HG03460 (cell line): ENCODE data around the gene IFT22.
"Not testable (repeated sequence)": the region's sequence is repeated elsewhere in the genome, so short reads cannot be mapped to it uniquely, and the experiment has no call there.

Experiments
- ATAC-seq: cut with Tn5 transposase; IDR thresholded peaks from one replicate; pipeline ENCODE4 v1.9.1; 2021; ENCODE audit not compliant: unreplicated experiment

Gene IFT22

GRCh38 chr7:101280912-101281311 lies 40.7 kb downstream of the IFT22 start:
- not testable (repeated sequence) for ATAC-seq

GRCh38 chr7:101278461-101279292 lies 42.9 kb downstream of the IFT22 start:
- no peak for ATAC-seq

- no peak for ATAC-seq
Measured at GRCh38 chr7:101277155-101277554, 44.5 kb downstream of the IFT22 start.

GRCh38 chr7:101273206-101273605 lies 48.4 kb downstream of the IFT22 start:
- no peak for ATAC-seq

GRCh38 chr7:101271021-101271420 lies 50.6 kb downstream of the IFT22 start:
- ATAC-seq = no peak

- ATAC-seq = no peak
Measured at GRCh38 chr7:101269664-101270063, 51.9 kb downstream of the IFT22 start.

GRCh38 chr7:101265622-101266516 lies 55.7 kb downstream of the IFT22 start:
- ATAC-seq = no peak

GRCh38 chr7:101264102-101264706 lies 57.4 kb downstream of the IFT22 start:
- not testable (repeated sequence) for ATAC-seq
